Psoas muscle (tissue), 8 donors: ENCODE results near the gene FXN. TPM values are rescaled to one million over a fixed set of nuclear protein-coding genes. Genes with fewer than 3 reads are reported as not detected.
A peak's percentile ranks its signal among the peaks of the same experiment; 100 is the strongest.

Source experiments
- ATAC-seq, 4 donors: fragments of 200-7000 bp; cut with Tn5 transposase; one replicate each; pipeline ENCODE4 v1.9.1; 2020; ENCODE audit warnings: moderate library complexity in 3 of 4, mild to moderate bottlenecking in 2 of 4
- DNase-seq, 2 donors: peaks; one replicate each; pipeline ENCODE4 v3.0.0-alpha.2; 2020
- H3K27ac ChIP-seq: fragments of 200-600 bp; one replicate; pipeline ENCODE4 v1.8.0; 2022
- H3K27me3 ChIP-seq, 3 donors: fragments of 200-600 bp in 1 of 3; one replicate each; pipeline versions ENCODE4 v1.6.1 to v1.8.0; 2013 to 2022; ENCODE audit warnings: low read length in 2 of 3, mild to moderate bottlenecking in 2 of 3, moderate library complexity in 1 of 3; ENCODE audit not compliant: insufficient read depth in 3 of 3
- H3K36me3 ChIP-seq, 2 donors: fragments of 200-600 bp in 1 of 2; one replicate each; pipeline versions ENCODE4 v1.6.1 to v1.8.0; 2013 to 2022; ENCODE audit warnings: low read depth in 1 of 2, mild to moderate bottlenecking in 1 of 2, moderate library complexity in 1 of 2; ENCODE audit not compliant: insufficient read depth in 1 of 2
- H3K4me1 ChIP-seq: fragments of 200-600 bp; one replicate; pipeline ENCODE4 v1.8.0; 2022
- H3K4me3 ChIP-seq: fragments of 200-600 bp; one replicate; pipeline ENCODE4 v1.8.0; 2022; ENCODE audit warnings: mild to moderate bottlenecking
- H3K9me3 ChIP-seq: fragments of 200-600 bp; one replicate; pipeline ENCODE4 v1.8.0; 2022
- CTCF ChIP-seq: fragments of 200-600 bp; IDR thresholded peaks from one replicate; pipeline ENCODE4 v1.8.0; 2022; ENCODE audit warnings: antibody characterized with exemption
- WGBS, 3 donors: extraction: QIAGEN DNeasy Blood & Tissue Kit; methylation state at CpG; one replicate each; pipeline versions ENCODE4 v1.1.6 to v1.1.7; 2013; 5-methylcytosine and 5-hydroxymethylcytosine counted together
- intact Hi-C, 2 donors: fragments of 100-400 bp; cut with DNase I; formaldehyde crosslinking; loops; one replicate each; pipeline versions ENCODE4 v1.11.0 to v1.14.2; 2022
- polyA plus RNA-seq, 3 donors: library from polyadenylated mRNA; stranded (reverse); fragments of 200-250 nt; gene quantifications; one replicate each; pipeline ENCODE4 v1.2.3, GENCODE V29; 2013
- total RNA-seq, 4 donors: library from RNA; stranded (reverse); fragmentation: NEBNext Ultra II Directional in 2 of 4; extraction: Animal tissue kit (Norgen Biotek cat#: 25700) in 2 of 4; gene quantifications; one replicate each; pipeline versions ENCODE4 v1.2.1 to v1.2.4, GENCODE V29; 2021 to 2023
- donor health status: healthy with polysubstance abuse.
- donor health status: DM: no; HTN: no; CAD: no; lungs with moderate emphysema.
- donor health status: Bipolar disorder and iron deficiency.
- donor health status: healthy.
- donor health status: DM: yes; HTN: yes; CAD: no.
- donor health status: DM: no; HTN: no; CAD: no.
- donor health status: DM: no; HTN: no; CAD: no.
- donor health status: DM: yes; HTN: yes; CAD: no.

Gene FXN
- total and polyA plus RNA-seq, 7 donors: 10.4 to 25.0 (median 19.0) TPM

GRCh38 chr9:69137311-69137710 lies 101.8 kb downstream of the FXN start:
- no peak overlapping the region for H3K27ac ChIP-seq

GRCh38 chr9:69139596-69139995 lies 104.0 kb downstream of the FXN start:
- Histone ChIP-seq H3K36me3 (no peaks in the 10 kb centered on the region), H3K4me1 (no peaks in the 10 kb centered on the region), H3K4me3 (no peak overlapping the region), H3K27ac (no peak overlapping the region), H3K27me3 (no peaks in the 10 kb centered on the region), H3K9me3 (no peaks in the 10 kb centered on the region)
- 90 to 96% (median 90%) methylated on average over 9 of the region's 9 CpGs for WGBS, 3 donors
- intact Hi-C loops: loop anchor here in 1 of 2 donors (5.0 kb wide), 1 partner anchor 38 kb away; no protein-coding TSS in a partner anchor
- ATAC-seq: no peak
- no peak for TF ChIP-seq CTCF
- DNase-seq: no peak

More at GRCh38 chr9:69137311-69137710, 101.8 kb downstream of the FXN start:
- 93 to 94% (median 93%) methylated on average over 8 of the region's 8 CpGs for WGBS, 3 donors
- H3K36me3 ChIP-seq: no peaks in the 10 kb centered on the region
- no peaks in the 10 kb centered on the region for H3K4me1 ChIP-seq
- DNase-seq (no peak), ATAC-seq (no peak)
- H3K9me3 ChIP-seq: no peaks in the 10 kb centered on the region
- no peak overlapping the region for H3K4me3 ChIP-seq
- intact Hi-C loops: loop anchor here in 1 of 2 donors (5.0 kb wide), 1 partner anchor 40 kb away; no protein-coding TSS in a partner anchor
- TF ChIP-seq CTCF: no peak
- H3K27me3 ChIP-seq: no peaks in the 10 kb centered on the region

GRCh38 chr9:69140123-69140735 lies 104.7 kb downstream of the FXN start:
- Histone ChIP-seq H3K9me3 (no peaks in the 10 kb centered on the region), H3K36me3 (no peaks in the 10 kb centered on the region), H3K4me3 (no peak overlapping the region), H3K27ac (no peak overlapping the region), H3K27me3 (no peaks in the 10 kb centered on the region), H3K4me1 (no peaks in the 10 kb centered on the region)
- intact Hi-C loops: no loop called here
- ATAC-seq (peak in 1 of 4 donors; percentile 15), DNase-seq (no peak)
- TF ChIP-seq CTCF: no peak
- WGBS, 3 donors: 84 to 91% (median 86%) methylated on average over 5 of the region's 5 CpGs

GRCh38 chr9:69141851-69142250 lies 106.3 kb downstream of the FXN start:
- no peak for ATAC-seq
- H3K27ac ChIP-seq: no peak overlapping the region

More at GRCh38 chr9:69141851-69142250, 106.3 kb downstream of the FXN start:
- H3K36me3 ChIP-seq: no peaks in the 10 kb centered on the region
- no peaks in the 10 kb centered on the region for H3K9me3 ChIP-seq
- H3K27me3 ChIP-seq: no peaks in the 10 kb centered on the region
- TF ChIP-seq CTCF: no peak
- no peaks in the 10 kb centered on the region for H3K4me1 ChIP-seq
- no peak for DNase-seq
- intact Hi-C loops: no loop called here
- no peak overlapping the region for H3K4me3 ChIP-seq
- 83 to 89% (median 88%) methylated on average over 5 of the region's 5 CpGs for WGBS, 3 donors
